AG10803 (cell line): ENCODE data around the gene ASIC3.

Source experiments
- DNase-seq: peaks from one replicate; pipeline ENCODE4 v3.0.0; 2010; ENCODE audit warnings: low read depth
- H3K4me3 ChIP-seq: 2 replicates; pipeline ENCODE4 v1.5.1; 2011; ENCODE audit warnings: mild to moderate bottlenecking, low read length, control low read depth
- TF ChIP-seq, protein P1 (sequence below): conservative IDR thresholded peaks from 2 replicates; pipeline ENCODE4 v1.5.1; 2011; ENCODE audit warnings: mild to moderate bottlenecking, low read length, control low read depth, inconsistent platforms

Gene ASIC3

DNA sequence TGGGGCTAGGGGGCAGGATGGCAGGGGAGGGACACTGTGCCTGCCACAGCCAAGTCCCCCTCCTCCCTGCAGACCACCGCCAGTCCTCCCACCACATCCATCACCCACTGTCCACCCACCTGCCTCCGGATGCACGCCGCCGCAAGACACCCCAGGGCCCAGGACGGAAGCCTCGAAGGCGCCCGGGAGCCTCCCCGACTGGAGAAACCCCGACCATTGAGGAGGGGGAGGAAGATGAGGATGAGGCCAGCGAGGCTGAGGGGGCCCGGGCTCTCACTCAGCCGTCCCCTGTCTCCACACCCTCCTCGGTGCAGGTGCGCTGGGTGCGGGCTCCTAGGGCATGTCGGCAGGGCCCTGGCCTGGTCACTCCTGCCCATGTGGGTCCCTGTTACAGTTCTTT lies 16.1 kb downstream of the ASIC3 start:
- DNase-seq, result no peak
- H3K4me3 ChIP-seq, result no peak overlapping the region
- TF ChIP-seq, protein P1, sequence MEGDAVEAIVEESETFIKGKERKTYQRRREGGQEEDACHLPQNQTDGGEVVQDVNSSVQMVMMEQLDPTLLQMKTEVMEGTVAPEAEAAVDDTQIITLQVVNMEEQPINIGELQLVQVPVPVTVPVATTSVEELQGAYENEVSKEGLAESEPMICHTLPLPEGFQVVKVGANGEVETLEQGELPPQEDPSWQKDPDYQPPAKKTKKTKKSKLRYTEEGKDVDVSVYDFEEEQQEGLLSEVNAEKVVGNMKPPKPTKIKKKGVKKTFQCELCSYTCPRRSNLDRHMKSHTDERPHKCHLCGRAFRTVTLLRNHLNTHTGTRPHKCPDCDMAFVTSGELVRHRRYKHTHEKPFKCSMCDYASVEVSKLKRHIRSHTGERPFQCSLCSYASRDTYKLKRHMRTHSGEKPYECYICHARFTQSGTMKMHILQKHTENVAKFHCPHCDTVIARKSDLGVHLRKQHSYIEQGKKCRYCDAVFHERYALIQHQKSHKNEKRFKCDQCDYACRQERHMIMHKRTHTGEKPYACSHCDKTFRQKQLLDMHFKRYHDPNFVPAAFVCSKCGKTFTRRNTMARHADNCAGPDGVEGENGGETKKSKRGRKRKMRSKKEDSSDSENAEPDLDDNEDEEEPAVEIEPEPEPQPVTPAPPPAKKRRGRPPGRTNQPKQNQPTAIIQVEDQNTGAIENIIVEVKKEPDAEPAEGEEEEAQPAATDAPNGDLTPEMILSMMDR, result no peak

GRCh38 chr7:151064993-151065392 lies 16.7 kb downstream of the ASIC3 start:
- no peak overlapping the region for H3K4me3 ChIP-seq
- TF ChIP-seq, protein P1, result no peak
- no peak for DNase-seq

GRCh38 chr7:151065516-151065915 lies 17.2 kb downstream of the ASIC3 start:
- DNase-seq, result no peak
- TF ChIP-seq, protein P1, result no peak
- no peak overlapping the region for H3K4me3 ChIP-seq

DNA sequence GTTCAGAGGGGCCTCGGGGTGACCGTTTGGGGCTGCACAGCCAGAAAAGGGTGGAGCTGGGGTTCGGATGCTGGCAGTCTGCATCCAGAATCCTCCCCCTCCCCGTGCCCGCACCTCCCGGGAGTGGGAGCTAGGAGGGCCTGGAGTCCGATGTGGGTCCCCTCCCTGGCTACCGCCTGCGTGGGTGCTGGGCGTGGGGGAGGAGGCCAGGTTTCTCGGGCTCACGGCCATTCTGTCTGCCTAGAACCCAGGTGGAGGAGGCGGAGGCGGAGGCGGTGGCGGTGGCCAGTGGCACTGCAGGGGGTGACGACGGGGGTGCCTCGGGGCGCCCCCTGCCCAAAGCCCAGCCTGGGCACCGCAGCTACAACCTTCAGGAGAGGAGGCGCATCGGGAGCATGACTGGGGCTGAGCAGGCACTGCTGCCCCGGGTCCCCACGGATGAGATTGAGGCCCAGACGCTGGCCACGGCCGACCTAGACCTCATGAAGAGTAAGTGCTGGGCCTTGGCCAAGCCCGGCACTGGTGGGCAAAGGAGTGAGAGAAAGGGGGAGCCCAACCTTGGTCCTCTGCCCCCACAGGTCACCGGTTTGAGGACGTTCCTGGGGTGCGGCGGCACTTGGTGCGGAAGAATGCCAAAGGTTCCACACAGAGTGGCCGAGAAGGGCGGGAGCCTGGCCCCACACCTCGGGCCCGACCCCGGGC lies 18.1 kb downstream of the ASIC3 start:
- H3K4me3 ChIP-seq, result no peak overlapping the region
- no peak for DNase-seq
- TF ChIP-seq, protein P1, result no peak

DNA sequence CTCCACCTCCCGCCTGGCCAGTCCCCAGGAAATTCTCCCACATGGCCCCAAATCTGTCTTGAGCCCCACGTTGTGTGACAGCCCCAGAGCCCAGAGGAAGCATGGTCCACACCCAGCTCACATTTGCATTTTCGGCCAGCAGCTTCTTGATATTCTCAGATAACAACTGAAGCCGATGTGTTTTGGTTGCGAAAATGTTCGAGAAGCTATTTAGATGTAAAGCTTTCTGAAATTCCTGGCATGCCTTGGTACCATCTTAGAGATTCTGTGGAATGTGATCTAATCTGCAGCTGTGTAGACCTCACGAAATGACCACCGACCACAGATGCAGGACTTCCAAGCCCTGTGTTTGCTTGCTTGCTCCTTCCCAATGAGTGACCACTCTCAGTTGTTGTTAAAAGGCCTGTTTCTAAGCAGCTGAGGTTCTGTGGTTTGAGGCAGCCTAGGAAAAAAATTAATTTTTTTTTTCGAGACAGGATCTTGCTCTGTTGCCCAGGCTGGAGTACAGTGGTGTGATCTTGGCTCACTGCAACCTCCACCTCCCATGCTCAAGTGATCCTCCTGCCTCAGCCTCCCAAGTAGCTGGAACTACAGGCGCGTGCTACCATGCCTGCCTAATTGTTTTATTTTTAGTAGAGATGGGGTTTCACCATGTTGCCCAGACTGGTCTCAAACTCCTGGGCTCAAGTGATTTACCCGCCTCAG lies 19.9 kb downstream of the ASIC3 start:
- peak; percentile 80 for DNase-seq
- TF ChIP-seq, protein P1, result no peak
- no peak overlapping the region for H3K4me3 ChIP-seq

DNA sequence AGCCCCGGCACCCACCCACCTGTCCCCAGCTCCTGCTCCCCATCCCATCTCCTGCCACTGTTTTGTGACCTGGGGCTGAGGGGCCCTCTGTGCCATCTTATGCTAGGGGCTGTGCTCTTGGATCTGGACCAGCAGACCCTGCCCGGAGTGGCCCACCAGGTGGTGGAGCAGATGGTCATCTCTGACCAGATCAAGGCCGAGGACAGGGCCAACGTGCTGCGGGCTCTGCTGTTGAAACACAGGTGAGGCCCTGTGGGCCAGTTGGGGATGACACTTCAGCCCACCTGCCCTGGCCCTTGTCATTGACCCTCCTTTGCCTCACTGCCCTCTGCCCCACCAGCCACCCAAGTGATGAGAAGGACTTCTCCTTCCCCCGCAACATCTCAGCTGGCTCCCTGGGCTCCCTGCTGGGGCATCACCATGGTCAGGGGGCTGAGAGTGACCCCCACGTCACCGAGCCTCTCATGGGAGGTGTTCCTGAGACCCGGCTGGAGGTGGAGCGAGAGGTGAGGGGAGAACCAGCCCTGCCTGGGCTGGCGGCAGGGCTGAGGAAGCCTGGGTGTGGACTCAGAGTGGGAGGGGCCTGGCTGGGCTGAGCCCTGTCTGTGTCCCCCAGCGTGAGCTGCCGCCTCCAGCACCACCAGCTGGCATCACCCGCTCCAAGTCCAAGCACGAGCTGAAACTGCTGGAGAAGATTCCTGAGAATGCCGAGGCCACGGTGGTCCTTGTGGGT lies 21.7 kb downstream of the ASIC3 start:
- H3K4me3 ChIP-seq, result no peak overlapping the region
- DNase-seq, result no peak
- TF ChIP-seq, protein P1, result no peak
